Dermis blood vessel endothelial cell (primary cell): ENCODE data around the gene CEP162. TPM values are rescaled to one million over a fixed set of nuclear protein-coding genes. Genes with fewer than 3 reads are reported as not detected.
A peak's percentile ranks its signal among the peaks of the same experiment; 100 is the strongest.
"Not testable (repeated sequence)": the region's sequence is repeated elsewhere in the genome, so short reads cannot be mapped to it uniquely, and the experiment has no call there.

ENCODE experiments used
- DNase-seq: peaks from one replicate; pipeline ENCODE4 v3.0.0; 2010
- total RNA-seq: library from RNA; depleted of rRNA; stranded (reverse); fragments of >200 nt; gene quantifications from 2 replicates; pipeline ENCODE4 v1.2.3, GENCODE V29; 2014

The CEP162 gene
- total RNA-seq, 1 donor from 2014 or later, result 14.0 TPM

- peak; percentile 73 for DNase-seq
Measured at GRCh38 chr6:84137989-84138575, 89.4 kb downstream of the CEP162 start.

DNA sequence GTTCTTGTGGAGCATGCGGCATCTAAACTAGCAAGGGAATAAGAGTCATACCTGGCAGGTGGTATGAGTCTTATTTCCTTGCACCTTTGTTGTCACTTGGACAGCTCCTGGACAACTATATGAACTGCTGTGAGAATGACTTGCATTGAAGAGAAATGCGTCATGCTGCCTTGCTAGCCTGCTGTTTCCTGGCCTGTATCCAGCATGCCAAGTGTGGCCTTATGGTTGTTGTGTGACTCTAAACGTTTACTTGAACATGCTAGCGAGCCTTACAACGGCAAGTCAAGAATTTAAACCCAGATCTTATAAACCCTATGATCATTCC lies 90.4 kb downstream of the CEP162 start:
- peak; percentile 68 for DNase-seq

GRCh38 chr6:84136364-84137050 lies 90.9 kb downstream of the CEP162 start:
- no peak for DNase-seq

- no peak for DNase-seq
Measured at GRCh38 chr6:84135291-84135690, 92.2 kb downstream of the CEP162 start.

DNA sequence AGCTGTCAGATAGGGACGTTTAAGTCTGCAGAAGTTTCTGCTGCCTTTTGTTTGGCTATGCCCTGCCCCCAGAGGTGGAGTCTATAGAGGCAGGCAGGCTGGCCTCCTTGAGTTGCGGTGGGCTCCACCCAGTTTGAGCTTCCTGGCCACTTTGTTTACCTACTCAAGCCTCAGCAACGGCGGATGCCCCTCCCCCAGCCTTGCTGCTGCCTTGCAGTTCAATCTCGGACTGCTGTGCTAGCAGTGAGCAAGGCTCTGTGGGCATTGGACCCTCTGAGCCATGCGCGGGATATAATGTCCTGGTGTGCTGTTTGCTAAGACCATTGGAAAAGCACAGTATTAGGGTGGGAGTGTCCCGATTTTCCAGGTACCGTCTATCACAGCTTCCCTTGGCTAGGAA lies 94.1 kb downstream of the CEP162 start:
- not testable (repeated sequence) for DNase-seq

DNA sequence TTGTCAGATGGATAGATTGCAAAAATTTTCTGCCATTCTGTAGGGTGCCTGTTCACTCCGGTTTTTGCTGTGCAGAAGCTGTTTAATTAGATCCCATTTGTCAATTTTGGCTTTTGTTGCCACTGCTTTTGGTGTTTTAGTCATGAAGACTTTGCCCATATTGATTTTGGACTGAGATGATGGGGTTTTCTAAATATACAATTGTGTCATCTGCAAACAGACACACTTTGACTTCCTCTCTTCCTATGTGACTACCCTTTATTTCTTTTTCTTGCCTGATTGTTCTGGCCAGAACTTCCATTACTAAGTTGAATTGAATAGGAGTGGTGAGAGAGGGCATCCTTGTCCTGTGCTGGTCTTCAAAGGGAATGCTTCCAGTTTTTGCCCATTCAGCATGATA lies 97.9 kb downstream of the CEP162 start:
- DNase-seq, result not testable (repeated sequence)

GRCh38 chr6:84123186-84123585 lies 104.3 kb downstream of the CEP162 start:
- no peak for DNase-seq

DNA sequence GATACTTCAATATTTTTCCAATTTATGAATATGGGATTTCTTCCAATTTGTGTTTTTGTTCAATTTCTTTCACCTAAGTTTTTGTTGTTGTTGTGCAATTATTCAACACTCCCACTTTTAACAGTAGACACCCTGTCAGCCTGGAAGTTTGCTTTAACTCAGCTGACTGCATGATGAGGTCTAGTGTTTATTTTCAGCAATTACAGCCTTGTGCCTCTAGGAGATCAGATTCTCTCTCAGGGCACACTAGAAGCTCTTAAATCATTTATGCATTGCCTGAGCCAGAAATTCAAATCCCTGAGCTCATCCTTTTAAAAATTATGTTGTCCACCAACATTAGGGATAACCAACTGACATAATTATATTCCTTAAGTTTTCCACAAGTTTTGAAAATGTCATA lies 108.2 kb downstream of the CEP162 start:
- DNase-seq, result no peak

- DNase-seq, result no peak
Measured at GRCh38 chr6:84118191-84118590, 109.3 kb downstream of the CEP162 start.

- not testable (repeated sequence) for DNase-seq
Measured at GRCh38 chr6:84114933-84115594, 112.4 kb downstream of the CEP162 start.

DNA sequence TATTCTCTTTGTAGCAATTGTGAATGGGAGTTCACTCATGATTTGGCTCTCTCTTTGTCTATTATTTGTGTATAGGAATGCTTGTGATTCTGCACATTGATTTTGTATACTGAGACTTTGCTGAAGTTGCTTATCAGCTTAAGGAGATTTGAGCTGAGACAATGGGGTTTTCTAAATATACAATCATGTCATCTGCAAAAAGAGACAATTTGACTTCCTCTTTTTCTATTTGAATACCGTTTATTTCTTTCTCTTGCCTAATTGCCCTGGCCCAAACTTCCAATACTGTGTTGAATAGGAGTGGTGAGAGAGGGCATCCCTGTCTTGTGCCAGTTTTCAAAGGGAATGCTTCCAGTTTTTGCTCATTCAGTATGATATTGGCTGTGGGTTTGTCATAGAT lies 116.1 kb downstream of the CEP162 start:
- DNase-seq, result not testable (repeated sequence)

DNA sequence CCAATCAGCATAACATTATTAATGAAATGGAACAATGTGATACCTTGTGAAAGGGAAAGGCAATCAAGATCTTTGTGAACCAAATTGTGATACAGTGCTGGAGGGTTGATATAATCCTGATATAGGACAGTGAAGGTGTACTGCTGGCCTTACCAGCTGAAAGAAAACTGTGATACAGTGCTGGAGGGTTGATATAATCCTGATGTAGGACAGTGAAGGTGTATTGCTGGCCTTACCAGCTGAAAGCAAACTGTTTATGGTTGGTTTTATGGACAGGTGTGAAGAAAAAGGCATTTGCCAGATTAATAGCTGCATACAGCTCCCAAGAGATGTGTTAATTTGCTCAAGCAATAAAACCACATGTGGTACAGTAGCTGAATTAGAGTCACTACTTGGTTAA lies 119.9 kb downstream of the CEP162 start:
- no peak for DNase-seq

- peak; percentile 18 for DNase-seq
Measured at GRCh38 chr6:84105215-84105924, 122.1 kb downstream of the CEP162 start.

- no peak for DNase-seq
Measured at GRCh38 chr6:84103029-84103428, 124.4 kb downstream of the CEP162 start.

- no peak for DNase-seq
Measured at GRCh38 chr6:84095156-84095555, 132.3 kb downstream of the CEP162 start.

GRCh38 chr6:84093441-84094435 lies 133.7 kb downstream of the CEP162 start:
- no peak for DNase-seq

DNA sequence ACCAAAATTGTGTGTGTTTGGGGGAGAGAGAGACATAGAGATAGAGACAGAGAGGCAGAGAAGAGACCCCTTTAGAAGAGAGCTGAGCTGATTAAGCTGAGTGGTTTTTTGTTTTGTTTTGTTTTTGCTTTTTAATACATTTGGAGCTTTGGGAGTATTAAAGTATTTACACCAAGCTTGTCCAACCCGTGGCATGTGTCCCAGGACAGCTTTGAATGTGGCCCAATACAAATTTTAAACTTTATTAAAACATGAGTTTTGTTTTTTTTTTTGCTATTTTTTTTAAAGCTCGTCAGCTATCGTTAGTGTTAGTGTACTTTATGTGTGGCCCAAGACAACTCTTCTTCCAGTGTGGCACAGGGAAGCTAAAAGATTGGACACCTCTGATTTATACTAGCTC lies 137.9 kb downstream of the CEP162 start:
- no peak for DNase-seq

DNA sequence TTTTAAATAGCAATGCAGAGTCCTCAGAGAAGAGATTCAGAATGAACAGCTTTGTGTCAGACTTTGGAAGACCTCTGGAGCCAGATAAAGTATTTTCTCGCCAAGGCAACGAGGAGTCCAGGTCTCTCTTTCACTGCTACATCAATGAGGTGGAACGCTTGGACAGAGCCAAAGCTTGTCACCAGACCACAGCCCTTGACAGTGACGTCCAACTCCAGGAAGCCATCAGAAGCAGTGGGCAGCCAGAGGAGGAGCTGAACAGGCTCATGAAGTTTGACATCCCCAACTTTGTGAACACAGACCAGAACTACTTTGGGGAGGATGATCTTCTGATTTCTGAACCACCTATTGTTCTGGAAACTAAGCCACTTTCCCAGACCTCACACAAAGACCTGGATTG lies 138.4 kb downstream of the CEP162 start:
- DNase-seq, result no peak

GRCh38 chr6:84086545-84087429 lies 140.7 kb downstream of the CEP162 start:
- no peak for DNase-seq

DNA sequence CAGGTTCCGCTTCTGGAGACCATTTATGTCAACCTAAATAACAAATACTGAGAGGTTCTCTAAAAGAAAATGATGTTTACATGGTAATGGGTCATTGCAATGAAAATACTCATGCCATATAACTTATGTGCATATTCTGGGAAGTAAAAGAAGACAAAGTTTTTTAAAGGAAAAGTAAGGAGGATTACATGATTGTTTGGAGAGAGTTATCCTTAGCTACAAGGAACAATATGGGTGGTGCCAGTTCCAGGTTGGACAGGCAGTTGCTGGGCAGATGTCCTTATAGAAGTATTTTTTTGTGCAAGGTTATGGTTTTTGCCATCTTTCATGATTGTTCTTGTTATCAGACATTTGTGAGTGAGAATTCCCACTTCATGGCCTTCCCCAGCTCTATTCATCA lies 141.4 kb downstream of the CEP162 start:
- DNase-seq, result no peak

DNA sequence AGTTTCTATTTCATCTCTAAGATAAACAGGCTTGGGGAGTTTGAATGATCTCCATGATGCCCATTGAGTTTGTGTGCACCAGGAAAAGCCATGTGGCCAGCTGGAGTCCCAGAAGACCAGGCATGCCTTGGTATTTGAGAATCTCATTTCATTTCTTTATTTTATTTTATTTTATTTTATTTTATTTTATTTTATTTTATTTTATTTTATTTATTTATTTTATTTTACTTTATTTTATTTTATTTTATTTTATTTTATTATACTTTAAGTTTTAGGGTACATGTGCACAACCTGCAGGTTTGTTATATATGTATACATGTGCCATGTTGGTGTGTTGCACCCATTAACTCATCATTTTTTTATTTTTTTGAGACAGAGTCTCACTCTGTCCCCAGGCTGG lies 142.7 kb downstream of the CEP162 start:
- DNase-seq, result not testable (repeated sequence)
